ENCODE measurements around the gene FOXO6.

FOXO6 gene

DNA sequence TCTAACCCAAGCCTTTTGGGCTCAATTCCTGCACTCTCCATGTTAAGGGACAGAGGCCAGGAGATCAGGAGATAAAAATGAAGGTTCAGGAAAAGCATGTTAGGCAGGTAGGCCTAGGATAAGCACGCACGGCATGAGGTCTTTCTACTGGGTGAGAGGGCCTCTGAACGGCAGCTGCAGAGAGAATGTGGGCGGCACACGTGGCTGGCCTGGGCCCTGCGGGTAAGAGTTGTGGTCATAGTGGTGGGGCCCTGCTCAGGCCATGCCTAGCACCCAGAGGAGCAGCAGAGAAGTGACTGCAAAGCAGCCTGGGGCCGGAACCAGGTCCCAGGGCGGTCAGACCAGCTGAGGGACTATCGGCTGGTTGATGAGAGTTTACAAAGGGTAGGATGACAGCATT, 7.5 kb upstream of the FOXO6 start:
- DNase-seq = no peak

DNA sequence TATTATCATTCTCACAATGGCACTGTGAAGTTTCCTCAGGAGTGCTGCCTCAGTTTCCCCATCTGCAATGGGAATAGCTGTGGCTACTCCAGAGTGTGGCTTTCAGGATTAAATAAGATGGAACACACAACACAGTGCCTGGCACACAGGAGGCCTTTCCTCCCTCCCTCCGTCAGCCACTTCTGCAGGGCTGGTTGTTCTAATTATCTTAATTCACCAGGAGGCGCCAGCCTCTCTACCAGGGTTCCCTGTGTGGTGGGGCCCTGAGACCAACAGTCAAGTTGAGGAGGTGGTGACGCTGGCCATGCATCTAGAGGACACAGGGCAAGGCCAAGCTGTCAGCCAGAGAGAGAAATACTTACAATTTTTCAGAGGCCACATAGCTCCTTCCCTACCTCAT, 6.3 kb upstream of the FOXO6 start:
- no peak for DNase-seq

GRCh38 chr1:41355356-41355755, 5.9 kb upstream of the FOXO6 start:
- no peak for DNase-seq

DNA sequence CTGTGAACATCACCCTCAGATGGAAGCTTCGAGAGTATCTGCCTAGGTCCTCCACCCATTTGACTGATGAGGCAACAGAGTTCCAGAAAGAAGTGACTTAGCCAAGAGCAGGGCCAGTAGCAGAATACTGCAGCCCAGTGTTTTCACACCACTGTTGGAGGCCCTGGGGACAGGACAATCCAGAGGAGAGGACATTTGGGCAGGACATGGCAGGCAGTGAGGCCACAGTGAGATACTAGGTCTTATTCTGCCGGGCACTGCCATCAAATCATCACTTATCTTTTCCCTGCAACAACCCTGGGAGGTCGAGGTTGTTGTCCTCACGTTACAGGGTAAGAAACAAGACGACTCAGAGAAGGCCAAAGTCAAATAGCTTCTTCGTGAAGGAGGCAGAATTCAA, 5.5 kb upstream of the FOXO6 start:
- no peak for DNase-seq

- DNase-seq = no peak
These were observed 4.5 kb upstream of the FOXO6 start for GRCh38 chr1:41356752-41357151.

- no peak for DNase-seq
These were observed 3.7 kb upstream of the FOXO6 start for GRCh38 chr1:41357451-41358101.

GRCh38 chr1:41358131-41359021, 2.9 kb upstream of the FOXO6 start:
- DNase-seq = no peak

GRCh38 chr1:41359211-41360073, 1.8 kb upstream of the FOXO6 start:
- DNase-seq = no peak

DNA sequence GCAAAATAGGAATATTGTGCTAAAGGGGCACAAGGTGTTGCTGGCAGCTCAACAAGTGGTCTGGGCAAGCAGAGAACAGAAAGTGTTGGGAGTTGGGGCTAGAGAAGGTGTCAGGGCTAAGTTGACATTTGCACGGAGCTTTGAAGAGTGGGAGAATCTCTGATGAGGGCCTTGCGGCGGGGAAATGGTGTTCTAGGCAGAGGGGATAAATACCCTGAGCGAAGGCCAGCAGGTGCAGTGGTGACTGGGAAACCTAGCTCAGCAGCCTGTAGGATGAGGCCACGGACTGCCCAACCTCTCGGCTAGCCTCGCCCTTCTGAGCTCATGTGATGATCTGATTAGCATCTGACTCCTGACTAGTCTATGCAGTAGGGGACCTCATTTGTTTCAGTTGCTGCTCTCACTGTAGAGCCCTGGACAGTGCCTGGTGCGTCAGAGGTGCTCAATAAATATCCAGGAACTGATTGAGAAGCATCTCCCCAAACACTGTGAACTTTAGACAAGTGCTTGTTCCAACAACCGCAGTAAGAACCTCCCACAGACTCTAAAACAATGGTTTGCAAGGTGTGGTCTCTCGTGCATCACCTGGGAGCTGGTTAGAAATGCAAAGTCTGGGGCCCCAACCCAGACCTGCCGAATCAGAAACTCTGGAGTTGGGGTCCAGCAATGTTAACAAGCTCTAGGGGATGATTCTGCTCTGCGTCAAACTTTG, 1.0 kb upstream of the FOXO6 start:
- DNase-seq = no peak

DNA sequence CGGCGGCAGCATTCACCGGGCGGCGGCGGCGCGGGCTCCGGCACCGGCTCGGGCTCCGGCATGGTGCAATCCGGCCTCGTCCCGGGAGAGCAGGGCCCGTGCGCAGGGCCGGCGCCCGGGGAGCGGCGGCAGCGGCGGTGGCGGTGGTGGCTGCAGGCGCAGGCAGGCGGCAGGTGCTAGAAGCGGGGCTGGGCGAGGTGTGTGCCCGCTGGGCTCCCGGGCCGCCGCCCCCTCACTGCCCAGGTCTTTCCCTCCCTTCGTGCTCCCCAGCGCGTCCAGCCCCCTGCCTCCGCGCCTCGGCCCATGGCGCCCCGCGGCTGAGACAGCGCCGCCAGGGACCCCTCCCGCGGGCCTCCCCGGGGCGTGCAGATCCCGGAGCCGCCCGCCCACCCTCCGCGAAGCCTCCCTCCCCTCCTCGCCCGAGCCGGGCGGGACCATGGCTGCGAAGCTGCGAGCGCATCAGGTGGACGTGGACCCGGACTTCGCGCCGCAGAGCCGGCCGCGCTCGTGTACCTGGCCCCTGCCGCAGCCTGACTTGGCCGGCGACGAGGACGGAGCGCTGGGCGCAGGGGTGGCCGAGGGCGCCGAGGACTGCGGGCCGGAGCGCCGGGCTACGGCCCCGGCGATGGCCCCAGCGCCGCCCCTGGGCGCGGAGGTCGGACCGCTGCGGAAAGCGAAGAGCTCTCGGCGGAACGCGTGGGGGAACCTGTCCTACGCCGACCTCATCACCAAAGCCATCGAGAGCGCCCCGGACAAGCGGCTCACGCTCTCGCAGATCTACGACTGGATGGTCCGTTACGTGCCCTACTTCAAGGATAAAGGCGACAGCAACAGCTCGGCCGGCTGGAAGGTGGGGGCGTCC, 492 bp downstream of the FOXO6 start:
- no peak for DNase-seq

DNA sequence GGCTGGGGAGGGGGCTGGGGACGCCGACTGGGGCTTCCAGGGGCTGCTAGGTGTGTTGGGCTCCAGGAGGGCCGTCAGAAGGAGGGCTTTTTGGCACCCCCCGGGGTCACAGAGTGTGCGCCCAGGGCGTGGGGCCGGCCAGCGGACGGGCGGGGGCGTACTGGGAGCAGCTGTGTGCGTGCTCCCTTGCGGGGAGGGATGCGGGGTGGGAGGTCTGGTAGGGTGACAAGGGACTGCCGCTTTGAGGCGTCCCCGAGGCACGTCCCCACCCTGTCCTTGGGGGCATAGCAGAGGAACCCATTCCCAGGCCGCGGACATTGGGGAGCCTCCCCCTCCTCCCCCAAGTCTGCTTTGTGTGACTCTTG, 1.1 kb downstream of the FOXO6 start:
- no peak for DNase-seq

GRCh38 chr1:41362749-41363590, 1.7 kb downstream of the FOXO6 start:
- no peak for DNase-seq

GRCh38 chr1:41363591-41364320, 2.5 kb downstream of the FOXO6 start:
- no peak for DNase-seq

DNA sequence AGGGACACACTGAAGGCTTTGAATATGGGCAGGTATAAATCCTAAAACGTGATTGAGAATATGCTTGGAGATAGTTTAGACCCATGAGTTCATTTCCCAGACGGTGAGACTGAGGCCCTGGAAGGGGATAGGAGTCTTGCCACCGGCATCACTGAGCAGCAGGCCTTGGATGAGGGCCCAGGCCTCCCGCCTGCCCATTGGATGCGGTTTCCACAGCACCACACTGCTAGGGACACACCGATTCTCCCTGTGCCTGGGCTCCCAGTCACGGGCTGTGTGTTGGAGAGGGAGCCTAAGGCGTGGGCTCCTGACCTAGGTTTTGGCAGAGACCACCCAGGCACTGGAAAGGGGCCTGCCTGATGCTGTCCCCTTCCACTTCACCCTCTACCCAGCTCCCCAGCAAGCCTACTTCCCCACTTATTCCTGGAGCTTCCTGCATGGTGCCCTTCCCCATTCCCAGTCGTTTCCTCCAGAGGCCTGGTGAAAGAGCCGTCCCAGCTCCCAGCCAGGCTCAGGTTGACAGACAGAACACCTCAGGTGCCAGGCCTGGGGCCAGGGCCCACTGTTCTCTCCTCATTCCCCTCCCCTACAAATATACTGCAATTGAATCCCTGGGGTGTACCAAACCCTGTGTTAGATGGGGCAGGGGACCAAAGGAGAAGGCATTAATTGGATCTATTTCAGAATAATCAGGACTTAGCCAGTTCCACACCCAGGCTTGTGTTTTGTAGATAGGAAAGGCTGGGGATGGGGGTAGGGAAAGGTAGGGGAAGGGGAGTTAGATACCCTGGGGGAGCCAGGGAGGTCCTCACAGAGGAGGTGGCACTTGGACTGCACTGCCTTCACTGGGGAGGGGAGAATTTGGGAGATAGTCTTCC, 3.4 kb downstream of the FOXO6 start:
- DNase-seq = no peak

DNA sequence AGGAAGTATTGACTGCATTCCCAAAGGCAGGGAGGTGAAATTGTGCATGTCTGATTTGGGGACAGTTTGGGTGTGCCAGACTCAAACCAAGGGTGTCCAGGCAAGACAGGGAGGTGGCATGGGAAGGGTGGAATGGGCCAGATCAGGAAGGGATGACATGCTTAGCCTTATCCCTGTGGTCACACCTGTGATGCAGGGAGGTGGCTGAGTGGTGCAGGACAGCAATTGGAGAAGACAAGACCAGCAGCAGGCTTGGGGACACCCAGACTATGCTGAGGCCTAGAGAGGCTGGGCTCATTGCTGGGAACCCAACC, 4.0 kb downstream of the FOXO6 start:
- DNase-seq = no peak

GRCh38 chr1:41365772-41366454, 4.7 kb downstream of the FOXO6 start:
- DNase-seq = no peak

DNA sequence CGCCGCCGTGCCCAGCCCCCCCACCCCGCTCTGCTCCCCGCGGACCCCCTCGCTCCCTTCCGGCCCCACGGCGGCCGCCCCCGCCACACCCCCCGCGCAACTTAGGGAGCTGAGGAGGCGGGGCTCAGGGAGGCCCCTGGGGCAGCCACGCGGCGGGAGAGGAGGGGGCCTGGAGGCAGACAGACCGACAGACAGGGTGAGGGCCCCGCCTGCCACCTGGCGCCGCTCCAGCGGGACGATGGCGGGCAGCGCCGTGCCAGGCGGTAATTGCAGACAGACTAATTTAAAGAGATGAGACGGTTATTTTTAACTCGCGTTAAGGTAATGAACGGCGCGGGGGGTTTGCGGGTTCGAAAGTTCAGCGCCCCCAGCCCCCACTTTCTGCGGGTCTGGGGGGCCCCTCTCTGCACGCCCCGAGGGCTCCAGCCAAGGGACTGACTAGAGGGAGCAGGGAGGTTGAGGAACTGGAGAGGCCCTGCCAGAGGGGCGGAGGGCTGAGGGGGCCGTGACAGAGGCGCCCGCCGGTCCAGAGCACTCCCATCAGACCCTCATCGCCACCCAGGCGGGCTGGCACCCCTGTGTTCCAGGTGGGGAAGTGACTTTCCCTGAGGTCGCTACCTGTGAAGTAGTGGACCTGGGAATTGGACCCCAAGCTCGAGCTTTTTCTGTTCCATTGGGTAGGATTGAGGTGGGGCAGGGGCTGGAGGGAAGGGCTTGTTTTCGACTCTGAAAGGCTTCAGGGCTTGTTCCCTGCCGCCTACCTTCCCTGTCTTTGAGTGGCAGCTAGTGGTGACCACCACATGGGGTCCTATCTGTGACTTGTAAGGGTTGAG, 5.4 kb downstream of the FOXO6 start:
- DNase-seq = peak; percentile 39

DNA sequence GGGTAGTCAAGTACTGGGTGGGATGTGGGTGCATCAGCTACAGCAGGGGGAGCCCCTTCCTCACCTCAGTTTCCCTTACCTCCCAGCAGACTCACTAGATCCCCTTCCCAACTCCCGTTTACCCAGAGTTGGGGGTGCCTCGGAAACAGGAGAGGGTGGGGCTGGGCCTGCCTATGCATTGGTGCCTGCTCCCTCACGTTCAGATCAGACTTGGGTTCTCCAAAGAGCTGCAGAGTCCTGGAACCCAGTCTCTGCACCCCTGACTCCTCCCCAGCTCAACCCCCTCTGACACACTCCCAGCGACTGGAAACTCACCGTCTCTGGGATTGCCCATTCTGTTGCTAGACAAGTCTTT, 6.0 kb downstream of the FOXO6 start:
- DNase-seq = no peak

Data from NCI-H1417 treated with DMSO at 0.1 percent for 48 hours (cell line).